GM18861 (cell line): ENCODE results near the gene AJUBA.
"Not testable (repeated sequence)": the region's sequence is repeated elsewhere in the genome, so short reads cannot be mapped to it uniquely, and the experiment has no call there.

Source experiments
- ATAC-seq: cut with Tn5 transposase; IDR thresholded peaks from one replicate; pipeline ENCODE4 v1.9.1; 2021; ENCODE audit not compliant: unreplicated experiment

AJUBA gene

GRCh38 chr14:22982477-22983245 is at the start of gene AJUBA:
TSS of gene AJUBA (minus strand) at chr14:22982551. CDS start at chr14:22982266, 285 bp downstream.
- ATAC-seq, result no peak

- no peak for ATAC-seq
Measured at GRCh38 chr14:23030936-23031335, 48.6 kb upstream of the AJUBA start.

GRCh38 chr14:23028799-23029198 is 46.4 kb upstream of the AJUBA start:
- ATAC-seq, result no peak

- ATAC-seq, result no peak
Measured at GRCh38 chr14:23025151-23025814, 42.9 kb upstream of the AJUBA start.

- ATAC-seq, result no peak
Measured at GRCh38 chr14:23024612-23025075, 42.3 kb upstream of the AJUBA start.

GRCh38 chr14:23023795-23024152 is 41.4 kb upstream of the AJUBA start:
- no peak for ATAC-seq

- ATAC-seq, result no peak
Measured at GRCh38 chr14:23023022-23023794, 40.9 kb upstream of the AJUBA start.

GRCh38 chr14:23021889-23022442 is 39.6 kb upstream of the AJUBA start:
- no peak for ATAC-seq

GRCh38 chr14:23021434-23021833 is 39.1 kb upstream of the AJUBA start:
- ATAC-seq, result no peak

GRCh38 chr14:23020143-23021128 is 38.1 kb upstream of the AJUBA start:
- ATAC-seq, result no peak

GRCh38 chr14:23018107-23018506 is 35.8 kb upstream of the AJUBA start:
- ATAC-seq, result no peak

- ATAC-seq, result no peak
Measured at GRCh38 chr14:23017091-23017490, 34.7 kb upstream of the AJUBA start.

- ATAC-seq, result no peak
Measured at GRCh38 chr14:23015618-23016017, 33.3 kb upstream of the AJUBA start.

- not testable (repeated sequence) for ATAC-seq
Measured at GRCh38 chr14:23013749-23014054, 31.4 kb upstream of the AJUBA start.

GRCh38 chr14:23013054-23013748 is 30.9 kb upstream of the AJUBA start:
- ATAC-seq, result no peak

- ATAC-seq, result no peak
Measured at GRCh38 chr14:23009939-23010726, 27.8 kb upstream of the AJUBA start, which contains the start of gene C14orf93. TSS of gene C14orf93 (minus strand) at chr14:23010143. CDS start at chr14:22999023, 11,120 bp downstream.

GRCh38 chr14:23009483-23009938 is 27.2 kb upstream of the AJUBA start:
- ATAC-seq, result no peak

GRCh38 chr14:23008831-23009230 is 26.5 kb upstream of the AJUBA start:
- no peak for ATAC-seq
